Measurements from ENCODE around the gene ZNF469. TPM values are rescaled to one million over a fixed set of nuclear protein-coding genes. Genes with fewer than 3 reads are reported as not detected.
A peak's percentile ranks its signal among the peaks of the same experiment; 100 is the strongest.

The ZNF469 gene
- total RNA-seq, 2 donors from 2014 or later: 2.9 to 6.2 TPM

- no peak for DNase-seq (ENCODE audit: low spot score)
- intact Hi-C loops (cut with DNase I): no loop called here
These were observed 37.6 kb upstream of the ZNF469 start for GRCh38 chr16:88345031-88345720.

GRCh38 chr16:88345721-88346560 lies 36.8 kb upstream of the ZNF469 start:
- intact Hi-C loops (cut with DNase I): no loop called here
- DNase-seq (ENCODE audit: low spot score): no peak

DNA sequence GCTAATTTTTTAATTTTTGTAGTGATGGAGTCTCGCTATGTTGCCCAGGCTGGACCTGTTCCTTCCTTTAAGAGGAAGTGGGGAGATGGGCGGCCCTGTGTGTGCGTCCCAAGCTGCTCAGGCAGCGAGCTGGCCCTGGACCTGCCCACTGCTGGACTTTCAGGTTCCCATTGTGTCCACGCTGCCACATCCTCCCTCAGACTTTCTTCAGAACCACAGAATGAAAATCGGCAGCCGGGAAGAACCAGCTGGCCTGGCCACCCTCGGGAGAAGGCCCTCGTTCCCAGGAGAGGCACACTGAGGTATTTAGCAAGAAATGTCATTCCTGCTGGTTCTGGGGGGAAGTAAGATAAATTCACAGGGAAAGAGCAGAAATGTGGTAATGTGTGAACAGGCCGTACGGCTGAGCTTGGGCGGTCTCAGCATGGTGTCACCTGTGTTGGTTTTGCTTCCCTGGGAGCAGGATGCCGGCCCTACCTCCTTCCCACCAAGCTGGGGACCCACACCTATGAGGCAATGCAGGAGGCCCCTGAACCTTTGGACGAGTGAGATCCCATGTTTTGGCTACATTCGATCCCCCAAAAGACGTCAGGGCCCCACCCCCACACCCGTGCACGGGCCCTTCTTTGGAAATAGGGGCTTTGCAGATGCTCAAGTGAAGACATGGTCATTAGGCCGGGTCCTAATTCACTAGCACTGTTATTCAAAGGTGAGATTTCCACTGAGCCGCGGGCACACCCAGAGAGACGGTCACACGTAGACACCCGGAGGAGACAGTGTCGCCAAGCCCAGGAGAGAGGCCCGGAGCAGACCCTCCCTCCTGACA lies 35.9 kb upstream of the ZNF469 start:
- no peak for DNase-seq (ENCODE audit: low spot score)
- intact Hi-C loops (cut with DNase I): no loop called here

GRCh38 chr16:88347656-88348376 lies 34.9 kb upstream of the ZNF469 start:
- peak; percentile 78 for DNase-seq (ENCODE audit: low spot score)
- intact Hi-C loops (cut with DNase I): no loop called here

DNA sequence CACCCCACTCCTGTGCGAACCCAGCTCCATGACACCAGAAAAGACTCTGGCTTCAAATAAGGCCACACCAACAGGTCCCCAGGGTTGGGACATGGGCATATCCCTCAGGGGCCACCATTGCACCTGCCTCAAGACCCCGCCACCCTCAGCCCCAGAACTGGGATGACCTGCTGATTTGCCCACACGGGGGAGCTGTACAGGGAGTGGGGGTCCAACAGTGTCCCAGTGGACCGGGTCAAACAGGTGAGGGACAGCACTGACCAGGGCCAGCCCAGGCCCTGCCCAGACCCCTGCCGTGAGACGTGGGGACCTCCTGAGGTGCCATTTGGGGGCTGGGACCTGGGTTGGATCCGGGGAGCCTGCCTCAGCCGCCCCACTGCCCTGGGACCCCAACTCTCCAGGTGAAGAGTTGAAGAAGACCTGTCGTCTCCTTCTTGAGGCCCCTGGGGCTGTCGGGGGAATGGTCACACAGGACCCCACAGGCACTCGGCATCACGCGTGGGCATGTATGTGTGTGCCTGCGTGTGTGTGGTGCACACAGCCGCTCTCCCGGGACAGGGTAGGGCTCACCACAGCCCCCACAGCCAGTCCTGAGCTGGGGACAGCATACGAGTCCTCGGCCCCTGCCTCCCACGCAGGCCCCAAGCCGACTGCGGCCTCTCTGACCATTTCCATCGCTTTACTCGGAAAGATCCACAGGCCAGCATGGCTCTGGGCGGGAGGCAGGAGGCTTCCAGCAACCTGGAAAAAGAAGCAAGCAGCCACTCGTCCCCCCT lies 34.2 kb upstream of the ZNF469 start:
- peak; percentile 72 for DNase-seq (ENCODE audit: low spot score)

DNA sequence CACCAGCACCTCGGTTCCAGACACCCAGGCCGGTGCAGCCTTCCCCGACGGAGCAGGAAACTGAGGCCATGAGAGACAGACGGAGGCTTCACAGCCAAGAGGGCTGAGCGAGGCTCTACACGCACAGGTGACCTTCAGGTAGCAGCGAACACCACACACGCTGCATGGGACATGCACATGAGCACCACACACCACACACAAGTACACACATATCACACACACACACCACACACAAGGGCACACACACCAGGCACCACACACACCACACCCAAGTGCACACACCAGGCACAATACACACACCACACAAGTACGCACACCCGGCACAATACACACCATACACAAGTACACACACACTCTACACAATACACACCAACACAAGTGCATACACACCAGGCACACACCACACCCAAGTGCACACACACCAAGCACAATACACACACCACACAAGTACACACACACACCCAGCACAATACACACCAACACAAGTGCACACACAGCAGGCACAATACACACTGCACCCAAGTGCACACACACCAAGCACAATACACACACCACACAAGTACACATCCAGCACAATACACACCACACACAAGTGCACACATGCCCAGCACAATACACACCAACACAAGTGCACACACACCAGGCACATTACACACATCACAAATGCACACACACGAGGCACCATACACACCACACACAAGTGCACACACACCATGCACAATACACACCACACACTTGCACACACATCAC lies 33.4 kb upstream of the ZNF469 start:
- DNase-seq (ENCODE audit: low spot score): no peak
- intact Hi-C loops (cut with DNase I): no loop called here

More for the DNA sequence above, 34.2 kb upstream of the ZNF469 start:
- intact Hi-C loops (cut with DNase I): no loop called here

GRCh38 chr16:88349903-88350900 lies 32.6 kb upstream of the ZNF469 start:
- DNase-seq (ENCODE audit: low spot score): peak; percentile 80
- intact Hi-C loops (cut with DNase I): no loop called here

DNA sequence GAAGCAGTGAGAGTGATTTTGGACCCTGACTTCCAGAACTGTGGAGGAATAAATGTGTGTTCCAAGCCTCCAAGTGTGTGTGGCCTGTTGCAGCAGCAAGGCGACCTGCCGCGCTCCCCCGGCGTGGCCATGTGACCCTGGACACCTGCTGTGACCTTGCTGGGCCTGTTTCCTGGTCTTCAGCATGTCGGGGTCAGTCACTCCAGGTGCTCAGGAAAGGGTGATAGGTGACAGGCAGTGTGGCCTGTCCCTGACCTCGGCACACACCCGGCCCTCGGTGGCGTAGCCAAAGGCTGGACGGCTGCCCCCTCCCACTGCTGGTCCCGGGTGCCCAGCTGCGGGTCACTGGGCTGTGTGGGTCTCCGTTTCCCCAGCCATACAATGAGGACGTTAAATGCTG lies 31.8 kb upstream of the ZNF469 start:
- peak; percentile 30 for DNase-seq (ENCODE audit: low spot score)
- intact Hi-C loops (cut with DNase I): no loop called here

GRCh38 chr16:88351491-88352101 lies 31.2 kb upstream of the ZNF469 start:
- peak; percentile 79 for DNase-seq (ENCODE audit: low spot score)
- intact Hi-C loops (cut with DNase I): no loop called here

- intact Hi-C loops (cut with DNase I): no loop called here
- DNase-seq (ENCODE audit: low spot score): peak; percentile 72
These were observed 30.2 kb upstream of the ZNF469 start for GRCh38 chr16:88352261-88353200.

DNA sequence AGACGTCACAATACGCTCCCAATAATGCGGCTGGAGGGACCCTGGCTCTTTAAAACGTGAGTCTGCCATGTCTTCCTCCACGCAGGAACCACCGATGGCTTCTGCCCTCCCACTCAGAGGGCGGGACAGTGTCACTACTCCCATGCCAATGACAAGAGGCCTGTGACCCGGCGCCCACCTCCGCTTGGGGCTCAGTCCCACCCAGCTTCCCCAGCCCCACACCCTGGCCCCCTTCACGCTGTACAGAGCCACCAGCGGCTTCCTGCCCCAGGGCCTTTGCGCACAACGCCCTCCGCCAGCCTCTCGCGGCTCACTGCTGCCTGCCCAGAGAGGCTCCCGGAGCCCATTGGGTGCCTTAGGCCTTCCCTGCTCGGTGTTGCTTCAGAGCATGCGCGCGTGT lies 29.5 kb upstream of the ZNF469 start:
- DNase-seq (ENCODE audit: low spot score): peak; percentile 69
- intact Hi-C loops (cut with DNase I): no loop called here

- intact Hi-C loops (cut with DNase I): no loop called here
- DNase-seq (ENCODE audit: low spot score): peak; percentile 30
These were observed 29.1 kb upstream of the ZNF469 start for GRCh38 chr16:88353691-88354090.

- DNase-seq (ENCODE audit: low spot score): peak; percentile 69
- intact Hi-C loops (cut with DNase I): no loop called here
These were observed 28.3 kb upstream of the ZNF469 start for GRCh38 chr16:88354229-88355092.

GRCh38 chr16:88355093-88355388 lies 27.7 kb upstream of the ZNF469 start:
- intact Hi-C loops (cut with DNase I): no loop called here
- no peak for DNase-seq (ENCODE audit: low spot score)

All from posterior vena cava (tissue), 2 donors.